COLO668 (cell line): Measurements from ENCODE around the gene TRABD2A.
"Not testable (repeated sequence)": the region's sequence is repeated elsewhere in the genome, so short reads cannot be mapped to it uniquely, and the experiment has no call there.

ENCODE experiments used
- DNase-seq: peaks from one replicate; lab custom pipeline; 2025; ENCODE audit not compliant: unreplicated experiment; lab: John Stamatoyannopoulos, UW

Gene TRABD2A

GRCh38 chr2:84880645-84881521 lies at the start of gene TRABD2A:
TSS of gene TRABD2A (minus strand) at chr2:84881084. CDS start at chr2:84881039, 45 bp downstream.
- DNase-seq, result peak; percentile 19

GRCh38 chr2:84927275-84927627 lies 46.4 kb upstream of the TRABD2A start:
- DNase-seq, result no peak

- peak; percentile 95 for DNase-seq
Measured at GRCh38 chr2:84925724-84926376, 45.0 kb upstream of the TRABD2A start.

- DNase-seq, result no peak
Measured at GRCh38 chr2:84925336-84925723, 44.4 kb upstream of the TRABD2A start.

GRCh38 chr2:84924173-84925106 lies 43.6 kb upstream of the TRABD2A start:
- no peak for DNase-seq

GRCh38 chr2:84923009-84923408 lies 42.1 kb upstream of the TRABD2A start:
- DNase-seq, result no peak

- peak; percentile 19 for DNase-seq
Measured at GRCh38 chr2:84919885-84920580, 39.1 kb upstream of the TRABD2A start.

GRCh38 chr2:84918430-84918829 lies 37.5 kb upstream of the TRABD2A start:
- DNase-seq, result no peak

- DNase-seq, result not testable (repeated sequence)
Measured at GRCh38 chr2:84917821-84918220, 36.9 kb upstream of the TRABD2A start.

- DNase-seq, result not testable (repeated sequence)
Measured at GRCh38 chr2:84915675-84916074, 34.8 kb upstream of the TRABD2A start.

- DNase-seq, result no peak
Measured at GRCh38 chr2:84914334-84914733, 33.5 kb upstream of the TRABD2A start.

GRCh38 chr2:84912984-84913383 lies 32.1 kb upstream of the TRABD2A start:
- DNase-seq, result no peak

- DNase-seq, result no peak
Measured at GRCh38 chr2:84911135-84911678, 30.3 kb upstream of the TRABD2A start.

GRCh38 chr2:84908948-84909713 lies 28.2 kb upstream of the TRABD2A start:
- DNase-seq, result no peak

- DNase-seq, result no peak
Measured at GRCh38 chr2:84906900-84907714, 26.2 kb upstream of the TRABD2A start.

- peak; percentile 17 for DNase-seq
Measured at GRCh38 chr2:84906108-84906899, 25.4 kb upstream of the TRABD2A start.

GRCh38 chr2:84905181-84906107 lies 24.6 kb upstream of the TRABD2A start, which contains the start of gene TMSB10:
TSS of gene TMSB10 (plus strand) at chr2:84905656.
- peak; percentile 81 for DNase-seq
